Neural cell (in vitro differentiated cells): Measurements from ENCODE around the gene CYGB. TPM values are rescaled to one million over a fixed set of nuclear protein-coding genes. Genes with fewer than 3 reads are reported as not detected.

Experiments used
- H2AFZ ChIP-seq: fragments of 200-600, 300-800 bp; sonication (generic), shearing (Covaris generic); 2 replicates; pipeline ENCODE4 v1.6.0; 2014; ENCODE audit warnings: low read depth, mild to moderate bottlenecking, antibody characterized with exemption, low read length, moderate library complexity
- H3F3A ChIP-seq: fragments of 200-600 bp; shearing (Covaris generic); 2 replicates; pipeline ENCODE4 v1.6.1; 2016; ENCODE audit warnings: mild to moderate bottlenecking, moderate library complexity, mixed read lengths, antibody characterized with exemption, low read length; ENCODE audit not compliant: insufficient read depth, poor library complexity, severe bottlenecking
- H3K27ac ChIP-seq: fragments of 200-600, 300-800 bp; sonication (generic), shearing (Covaris generic); 2 replicates; pipeline ENCODE4 v1.5.1; 2014; ENCODE audit warnings: mild to moderate bottlenecking, low read length, moderate library complexity
- H3K27me3 ChIP-seq: fragments of 300-800, 200-600 bp; sonication (generic), shearing (Covaris generic); 2 replicates; pipeline ENCODE4 v1.6.0; 2014; ENCODE audit warnings: mild to moderate bottlenecking, low read depth, low read length, moderate library complexity; ENCODE audit not compliant: insufficient read depth
- H3K36me3 ChIP-seq: fragments of 300-800, 200-600 bp; sonication (generic), shearing (Covaris generic); 2 replicates; pipeline ENCODE4 v1.5.1; 2014; ENCODE audit warnings: mild to moderate bottlenecking, antibody characterized with exemption, low read length, moderate library complexity; ENCODE audit not compliant: insufficient read depth
- H3K4me2 ChIP-seq: fragments of 300-800, 200-600 bp; sonication (generic), shearing (Covaris generic); 2 replicates; pipeline ENCODE4 v1.6.0; 2014; ENCODE audit warnings: mild to moderate bottlenecking, low read length
- H3K4me3 ChIP-seq: fragments of 300-800, 200-600 bp; sonication (generic), shearing (Covaris generic); 2 replicates; pipeline ENCODE4 v1.5.1; 2014; ENCODE audit warnings: mild to moderate bottlenecking, low read length, moderate library complexity
- H3K79me2 ChIP-seq: fragments of 200-600 bp; shearing (Covaris generic); replicated peaks from 2 replicates; pipeline ENCODE4 v1.6.0; 2014; ENCODE audit warnings: mild to moderate bottlenecking, low read length, moderate library complexity; ENCODE audit not compliant: insufficient read depth
- H3K9ac ChIP-seq: fragments of 300-800, 200-600 bp; sonication (generic), shearing (Covaris generic); 2 replicates; pipeline ENCODE4 v1.6.1; 2016; ENCODE audit warnings: mild to moderate bottlenecking, low read length, mixed read lengths
- H3K9me2 ChIP-seq: fragments of 200-600 bp; shearing (Covaris generic); 2 replicates; pipeline ENCODE4 v1.6.1; 2016; ENCODE audit warnings: mild to moderate bottlenecking, low read length, mixed read lengths; ENCODE audit not compliant: insufficient read depth
- H3K9me3 ChIP-seq: fragments of 200-600, 300-800 bp; sonication (generic), shearing (Covaris generic); 2 replicates; pipeline ENCODE4 v1.6.1; 2016; ENCODE audit warnings: mild to moderate bottlenecking, mixed run types, low read length, moderate library complexity, mixed read lengths
- H4K20me1 ChIP-seq: fragments of 200-600 bp; shearing (Covaris generic); 2 replicates; pipeline ENCODE4 v1.6.1; 2016; ENCODE audit warnings: mild to moderate bottlenecking, mixed run types; ENCODE audit not compliant: insufficient read depth
- CTCF ChIP-seq: fragments of 450-650 bp; IDR thresholded peaks from 2 replicates; pipeline ENCODE4 v1.5.1; 2014; ENCODE audit warnings: antibody characterized with exemption, mild to moderate bottlenecking, moderate library complexity; ENCODE audit not compliant: poor library complexity, severe bottlenecking
- EZH2 ChIP-seq: fragments of 200-600, 300-800 bp; shearing (Covaris generic), sonication (generic); IDR thresholded peaks from 2 replicates; pipeline ENCODE4 v1.6.1; 2014; ENCODE audit warnings: antibody characterized with exemption, low read length, borderline replicate concordance, mild to moderate bottlenecking; ENCODE audit not compliant: insufficient read depth, poor library complexity, severe bottlenecking
- MXI1 ChIP-seq: fragments of 450-650 bp; conservative IDR thresholded peaks from 2 replicates; pipeline ENCODE4 v1.6.1; 2014; ENCODE audit warnings: antibody characterized with exemption, mild to moderate bottlenecking; ENCODE audit not compliant: poor library complexity, severe bottlenecking
- POLR2AphosphoS5 ChIP-seq: IDR thresholded peaks from 2 replicates; pipeline ENCODE4 v1.6.1; 2012
- RAD21 ChIP-seq: fragments of 450-650 bp; conservative IDR thresholded peaks from 2 replicates; pipeline ENCODE4 v1.6.1; 2014; ENCODE audit warnings: antibody characterized with exemption, mild to moderate bottlenecking, moderate library complexity
- SMC3 ChIP-seq: fragments of 450-650 bp; conservative IDR thresholded peaks from 2 replicates; pipeline ENCODE4 v1.6.1; 2014; ENCODE audit warnings: antibody characterized with exemption, mild to moderate bottlenecking, moderate library complexity; ENCODE audit not compliant: poor library complexity
- TAF1 ChIP-seq: IDR thresholded peaks from 2 replicates; pipeline ENCODE4 v1.6.1; 2012; ENCODE audit warnings: low read depth
- polyA plus RNA-seq: library from polyadenylated mRNA; depleted of rRNA; stranded (reverse); fragments of >200 nt; gene quantifications from 2 replicates; pipeline ENCODE4 v1.2.3, GENCODE V29; 2014

Gene CYGB
- polyA plus RNA-seq, 1 donor from 2014 or later = 12.9 TPM

- Histone ChIP-seq H4K20me1 (no peaks in the 10 kb centered on the region), H2AFZ (no peak overlapping the region), H3F3A (no peaks in the 10 kb centered on the region), H3K4me3 (no peak overlapping the region), H3K9me3 (no peaks in the 10 kb centered on the region), H3K9me2 (no peaks in the 10 kb centered on the region), H3K27ac (no peak overlapping the region), H3K4me2 (no peak overlapping the region), H3K27me3 (no peaks in the 10 kb centered on the region), H3K79me2 (no peaks in the 10 kb centered on the region), H3K9ac (no peak overlapping the region), H3K36me3 (no peaks in the 10 kb centered on the region)
- no peak for TF ChIP-seq MXI1
- no peak for TF ChIP-seq CTCF
- TF ChIP-seq TAF1 = no peak
- TF ChIP-seq EZH2 = no peak
- TF ChIP-seq POLR2AphosphoS5 = no peak
- no peak for TF ChIP-seq RAD21
- no peak for TF ChIP-seq SMC3
Measured at GRCh38 chr17:76530095-76530723, 7.3 kb downstream of the CYGB start.

- H3K4me3 ChIP-seq = no peak overlapping the region
- no peak overlapping the region for H3K9ac ChIP-seq
- H3K27ac ChIP-seq = no peak overlapping the region
- H3K27me3 ChIP-seq = no peaks in the 10 kb centered on the region
- H3F3A ChIP-seq = no peaks in the 10 kb centered on the region
- H3K36me3 ChIP-seq = no peaks in the 10 kb centered on the region
- H3K9me2 ChIP-seq = no peaks in the 10 kb centered on the region
- no peaks in the 10 kb centered on the region for H4K20me1 ChIP-seq
- H3K9me3 ChIP-seq = no peaks in the 10 kb centered on the region
- H2AFZ ChIP-seq = no peak overlapping the region
- H3K4me2 ChIP-seq = no peak overlapping the region
- H3K79me2 ChIP-seq = no peaks in the 10 kb centered on the region
- no peak for TF ChIP-seq CTCF
- TF ChIP-seq SMC3 = no peak
- TF ChIP-seq POLR2AphosphoS5 = no peak
Measured at GRCh38 chr17:76529224-76530094, 8.1 kb downstream of the CYGB start.
